Gastroesophageal sphincter (tissue), 3 donors: ENCODE measurements around the gene EIF4A2.

ENCODE experiments used
- POLR2A ChIP-seq, 2 donors: fragments of 450-650 bp; IDR thresholded peaks; one replicate each; pipeline ENCODE4 v1.6.1; 2017; ENCODE audit warnings: antibody characterized with exemption in 2 of 2, mild to moderate bottlenecking in 2 of 2, moderate library complexity in 1 of 2
- POLR2AphosphoS5 ChIP-seq: sonication (generic); formaldehyde crosslinking; IDR thresholded peaks from one replicate; pipeline ENCODE4 v1.6.1; 2017; ENCODE audit warnings: antibody characterized with exemption
- TF ChIP-seq, protein P1 (sequence below), 4 experiments: fragments of 200-600 bp in 2 of 4; fragments of 450-650 bp in 2 of 4; sonication (generic) in 1 of 4; IDR thresholded peaks; one replicate each; pipeline ENCODE4 v1.5.1; 2017 to 2019; ENCODE audit warnings: antibody characterized with exemption in 4 of 4, mild to moderate bottlenecking in 2 of 4, moderate library complexity in 2 of 4

DNA sequence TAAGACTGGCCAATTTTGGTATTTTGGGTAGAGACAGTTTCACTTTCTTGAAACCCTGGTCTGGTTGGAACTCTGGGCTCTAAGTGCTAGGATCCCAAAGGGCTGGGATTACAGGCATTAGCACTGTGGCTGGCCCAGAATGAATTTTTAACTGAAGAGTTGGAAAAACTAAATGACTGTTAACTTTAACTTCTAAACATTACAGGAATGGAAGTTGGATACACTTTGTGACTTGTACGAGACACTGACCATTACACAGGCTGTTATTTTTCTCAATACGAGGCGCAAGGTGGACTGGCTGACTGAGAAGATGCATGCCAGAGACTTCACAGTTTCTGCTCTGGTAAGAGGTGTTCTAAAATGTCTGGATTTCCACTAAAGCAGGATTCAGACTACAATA is 3.5 kb downstream of the EIF4A2 start:
- TF ChIP-seq, protein P1, sequence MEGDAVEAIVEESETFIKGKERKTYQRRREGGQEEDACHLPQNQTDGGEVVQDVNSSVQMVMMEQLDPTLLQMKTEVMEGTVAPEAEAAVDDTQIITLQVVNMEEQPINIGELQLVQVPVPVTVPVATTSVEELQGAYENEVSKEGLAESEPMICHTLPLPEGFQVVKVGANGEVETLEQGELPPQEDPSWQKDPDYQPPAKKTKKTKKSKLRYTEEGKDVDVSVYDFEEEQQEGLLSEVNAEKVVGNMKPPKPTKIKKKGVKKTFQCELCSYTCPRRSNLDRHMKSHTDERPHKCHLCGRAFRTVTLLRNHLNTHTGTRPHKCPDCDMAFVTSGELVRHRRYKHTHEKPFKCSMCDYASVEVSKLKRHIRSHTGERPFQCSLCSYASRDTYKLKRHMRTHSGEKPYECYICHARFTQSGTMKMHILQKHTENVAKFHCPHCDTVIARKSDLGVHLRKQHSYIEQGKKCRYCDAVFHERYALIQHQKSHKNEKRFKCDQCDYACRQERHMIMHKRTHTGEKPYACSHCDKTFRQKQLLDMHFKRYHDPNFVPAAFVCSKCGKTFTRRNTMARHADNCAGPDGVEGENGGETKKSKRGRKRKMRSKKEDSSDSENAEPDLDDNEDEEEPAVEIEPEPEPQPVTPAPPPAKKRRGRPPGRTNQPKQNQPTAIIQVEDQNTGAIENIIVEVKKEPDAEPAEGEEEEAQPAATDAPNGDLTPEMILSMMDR (IDR thresholded peaks at IDR 0.05) = no peak
- TF ChIP-seq POLR2AphosphoS5 (no peak), POLR2A (IDR thresholded peaks at IDR 0.05) (no peak)
